GM13976 (cell line): ENCODE results near the gene KDR.

ENCODE experiments used
- DNase-seq: peaks from one replicate; pipeline ENCODE4 v3.0.0; 2012; ENCODE audit warnings: low spot score
- in situ Hi-C: fragments of 300-500 bp; cut with MboI; formaldehyde crosslinking; loops from one replicate; pipeline ENCODE4 v1.12.0; 2022; ENCODE audit warnings: low sequenced_read_pairs, mixed read lengths, inconsistent platforms; ENCODE audit not compliant: unreplicated experiment
- TF ChIP-seq, protein P1 (sequence below): IDR thresholded peaks from 2 replicates; pipeline ENCODE4 v1.5.1; 2012; ENCODE audit warnings: borderline replicate concordance, mild to moderate bottlenecking; ENCODE audit not compliant: insufficient read depth; ENCODE audit errors: extremely low read depth, missing control alignments, control extremely low read depth

KDR gene

DNA sequence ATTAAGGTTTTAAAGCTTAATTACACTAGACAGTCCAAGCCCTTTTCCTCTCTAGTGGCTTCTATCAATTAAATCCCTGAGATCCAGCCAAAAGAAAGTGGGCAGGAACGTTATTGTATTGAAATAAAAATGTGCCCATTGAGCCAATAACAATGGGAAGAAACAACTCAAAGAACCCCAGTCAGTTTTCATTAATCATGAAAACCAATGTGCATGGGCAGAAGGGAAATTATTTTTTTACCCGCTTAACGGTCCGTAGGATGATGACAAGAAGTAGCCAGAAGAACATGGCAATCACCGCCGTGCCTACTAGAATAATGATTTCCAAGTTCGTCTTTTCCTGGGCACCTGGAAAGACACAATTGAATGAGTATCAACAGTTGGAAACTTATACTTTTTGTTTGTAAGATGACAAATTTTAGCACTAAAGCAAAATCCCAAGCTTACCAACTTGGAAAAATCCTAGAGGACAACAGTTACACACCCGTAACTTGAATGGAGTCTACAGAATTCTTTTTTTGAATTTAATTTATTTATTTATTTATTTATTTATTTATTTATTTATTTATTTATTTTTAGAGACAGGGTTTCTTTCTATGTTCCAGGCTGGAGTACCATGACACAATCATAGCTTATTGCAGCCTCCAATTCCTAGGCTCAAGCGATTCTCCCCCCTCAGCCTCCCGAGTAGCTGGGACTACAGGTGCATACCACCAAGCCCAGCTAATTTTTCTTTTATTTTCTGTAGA is 26.8 kb downstream of the KDR start:
- in situ Hi-C loops, result no loop called here
- DNase-seq, result no peak
- TF ChIP-seq, protein P1, sequence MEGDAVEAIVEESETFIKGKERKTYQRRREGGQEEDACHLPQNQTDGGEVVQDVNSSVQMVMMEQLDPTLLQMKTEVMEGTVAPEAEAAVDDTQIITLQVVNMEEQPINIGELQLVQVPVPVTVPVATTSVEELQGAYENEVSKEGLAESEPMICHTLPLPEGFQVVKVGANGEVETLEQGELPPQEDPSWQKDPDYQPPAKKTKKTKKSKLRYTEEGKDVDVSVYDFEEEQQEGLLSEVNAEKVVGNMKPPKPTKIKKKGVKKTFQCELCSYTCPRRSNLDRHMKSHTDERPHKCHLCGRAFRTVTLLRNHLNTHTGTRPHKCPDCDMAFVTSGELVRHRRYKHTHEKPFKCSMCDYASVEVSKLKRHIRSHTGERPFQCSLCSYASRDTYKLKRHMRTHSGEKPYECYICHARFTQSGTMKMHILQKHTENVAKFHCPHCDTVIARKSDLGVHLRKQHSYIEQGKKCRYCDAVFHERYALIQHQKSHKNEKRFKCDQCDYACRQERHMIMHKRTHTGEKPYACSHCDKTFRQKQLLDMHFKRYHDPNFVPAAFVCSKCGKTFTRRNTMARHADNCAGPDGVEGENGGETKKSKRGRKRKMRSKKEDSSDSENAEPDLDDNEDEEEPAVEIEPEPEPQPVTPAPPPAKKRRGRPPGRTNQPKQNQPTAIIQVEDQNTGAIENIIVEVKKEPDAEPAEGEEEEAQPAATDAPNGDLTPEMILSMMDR, result no peak

DNA sequence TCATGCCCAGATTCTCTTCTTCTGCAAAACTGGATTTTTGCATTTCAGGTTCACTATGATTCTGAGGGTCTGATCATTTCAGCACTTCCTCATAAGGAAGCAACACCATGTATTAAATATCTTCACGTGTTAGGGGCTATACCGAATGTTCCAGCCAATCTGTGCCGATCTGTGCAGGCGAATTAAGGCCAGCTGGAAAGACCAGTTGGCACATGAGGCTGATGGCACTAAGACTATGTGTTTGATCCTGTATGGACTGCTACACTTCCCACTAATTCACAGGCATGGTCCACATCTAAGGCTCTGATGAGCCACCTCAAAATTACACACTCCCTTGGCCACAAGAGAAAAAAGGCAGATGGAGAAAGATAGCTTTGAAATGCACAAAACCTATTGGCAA is 28.8 kb downstream of the KDR start:
- no peak for DNase-seq
- TF ChIP-seq, protein P1, result no peak
- in situ Hi-C loops, result no loop called here

DNA sequence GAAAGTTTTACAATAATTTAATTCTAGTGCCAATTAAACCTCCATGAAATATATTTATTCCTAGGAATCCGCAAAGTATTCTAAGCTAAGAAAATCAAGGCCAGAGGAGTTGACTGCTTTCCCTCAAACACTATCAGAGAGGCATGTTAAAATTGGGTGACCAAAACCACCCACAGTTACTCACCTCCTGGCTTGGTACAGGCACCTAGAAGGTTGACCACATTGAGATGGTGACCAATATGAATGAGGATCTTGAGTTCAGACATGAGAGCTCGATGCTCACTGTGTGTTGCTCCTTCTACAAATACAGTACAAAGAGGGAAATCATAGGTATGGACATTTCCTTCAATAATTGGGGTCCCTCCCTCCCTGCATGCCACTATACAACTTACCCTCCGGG is 29.4 kb downstream of the KDR start:
- TF ChIP-seq, protein P1, result no peak
- in situ Hi-C loops, result no loop called here
- DNase-seq, result no peak

DNA sequence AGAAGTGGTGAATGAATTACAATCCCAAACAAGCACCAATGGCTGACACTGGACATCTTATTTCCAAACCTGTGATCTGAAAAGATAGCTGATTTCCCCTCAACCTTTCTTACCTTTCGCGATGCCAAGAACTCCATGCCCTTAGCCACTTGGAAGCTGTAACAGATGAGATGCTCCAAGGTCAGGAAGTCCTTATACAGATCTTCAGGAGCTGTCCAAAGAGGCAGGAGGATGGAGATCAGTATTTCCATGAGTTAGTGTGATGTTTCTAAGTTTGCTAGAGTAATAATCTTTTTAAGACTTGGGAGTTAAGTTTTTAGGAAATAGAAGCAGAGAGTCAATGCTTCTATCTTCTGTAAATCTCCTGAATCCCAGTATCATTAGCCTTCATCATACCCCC is 32.9 kb downstream of the KDR start:
- in situ Hi-C loops, result no loop called here
- TF ChIP-seq, protein P1, result no peak
- DNase-seq, result no peak

DNA sequence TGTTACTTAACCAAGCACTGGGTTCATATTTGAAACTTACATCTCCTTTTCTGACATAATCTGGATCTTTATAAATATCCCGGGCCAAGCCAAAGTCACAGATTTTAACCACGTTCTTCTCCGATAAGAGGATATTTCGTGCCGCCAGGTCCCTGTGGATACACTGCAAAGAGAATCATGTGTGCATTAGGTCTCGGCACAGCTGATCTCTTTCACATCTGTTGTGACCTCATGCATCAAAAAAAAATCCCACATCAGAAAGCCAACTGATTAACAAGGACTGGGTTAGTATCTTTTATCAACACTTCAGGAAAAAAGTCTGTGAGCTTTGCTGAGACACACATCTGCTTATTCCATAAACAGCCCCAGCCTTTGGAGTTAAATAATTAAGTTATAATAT is 35.5 kb downstream of the KDR start:
- in situ Hi-C loops, result no loop called here
- no peak for DNase-seq
- TF ChIP-seq, protein P1, result no peak

DNA sequence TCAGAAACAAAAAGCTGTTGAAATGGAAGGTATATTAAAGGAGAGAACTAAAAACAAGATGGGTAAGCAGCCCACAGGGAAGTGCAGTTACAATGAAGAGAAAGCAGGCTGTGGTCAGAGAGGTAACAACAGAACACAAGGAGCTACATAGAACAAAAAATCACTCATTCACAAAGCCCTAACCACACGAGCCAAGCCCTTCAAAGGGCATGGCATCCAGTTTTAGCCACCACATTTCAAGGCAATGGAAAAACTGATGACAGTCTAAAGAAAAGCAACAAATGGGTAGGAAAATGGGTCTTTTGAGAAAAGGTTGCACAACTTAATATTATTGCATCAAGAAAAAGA is 37.5 kb downstream of the KDR start:
- TF ChIP-seq, protein P1, result no peak
- in situ Hi-C loops, result no loop called here
- DNase-seq, result no peak
